Measurements from ENCODE around the gene DCTN5.

- TF ChIP-seq CTCF (IDR thresholded peaks at IDR 0.05) (no peak), EP300 (IDR thresholded peaks at IDR 0.05) (no peak), POLR2A (IDR thresholded peaks at IDR 0.05) (no peak)
These were observed 9.6 kb downstream of the DCTN5 start for GRCh38 chr16:23650674-23651416.
